ENCODE measurements around the gene IQGAP2.

IQGAP2 gene

DNA sequence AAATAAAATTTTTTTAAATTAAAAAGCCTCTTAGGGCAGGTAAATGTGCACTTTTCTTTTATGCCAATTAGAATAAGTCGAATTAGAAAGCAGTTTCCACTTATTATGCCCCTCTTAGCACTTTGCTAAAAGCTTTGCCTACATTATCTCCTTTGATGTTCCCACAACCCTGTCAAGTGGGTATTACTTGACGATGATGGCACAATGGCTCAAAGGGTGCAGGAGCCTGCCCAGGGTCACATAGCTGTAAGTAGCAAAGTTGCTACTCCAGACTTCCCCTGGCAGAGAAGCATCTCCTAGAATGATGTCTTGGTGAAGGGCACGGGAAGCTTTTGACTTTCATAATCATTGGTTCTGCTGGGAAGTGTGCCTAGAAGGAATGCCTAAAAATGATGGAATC is 18.4 kb upstream of the IQGAP2 start:
- Histone ChIP-seq H3K27ac (ENCODE audit: low read depth, low read length) (no peak overlapping the region), H3K4me1 (ENCODE audit: control insufficient read depth in 5 of 5, insufficient read depth in 5 of 5, low read length in 5 of 5) (no peaks in the 10 kb centered on the region), H3K9me3 (ENCODE audit: control insufficient read depth in 5 of 5, low read length in 5 of 5) (no peaks in the 10 kb centered on the region), H3K9ac (ENCODE audit: low read length in 5 of 5) (no peak overlapping the region), H3K4me3 (ENCODE audit: low read depth in 1 of 5, low read length in 5 of 5) (no peak overlapping the region), H3K36me3 (ENCODE audit: control insufficient read depth in 5 of 5, insufficient read depth in 5 of 5, low read length in 5 of 5) (no peaks in the 10 kb centered on the region), H3K27me3 (ENCODE audit: control insufficient read depth in 5 of 5, insufficient read depth in 4 of 5, low read length in 5 of 5) (no peaks in the 10 kb centered on the region)

GRCh38 chr5:76385540-76385939 is 17.5 kb upstream of the IQGAP2 start:
- Histone ChIP-seq H3K27ac (ENCODE audit: low read depth, low read length) (no peak overlapping the region), H3K9me3 (ENCODE audit: control insufficient read depth in 5 of 5, low read length in 5 of 5) (no peaks in the 10 kb centered on the region), H3K27me3 (ENCODE audit: control insufficient read depth in 5 of 5, insufficient read depth in 4 of 5, low read length in 5 of 5) (no peaks in the 10 kb centered on the region), H3K36me3 (ENCODE audit: control insufficient read depth in 5 of 5, insufficient read depth in 5 of 5, low read length in 5 of 5) (no peaks in the 10 kb centered on the region), H3K4me3 (ENCODE audit: low read depth in 1 of 5, low read length in 5 of 5) (no peak overlapping the region), H3K9ac (ENCODE audit: low read length in 5 of 5) (no peak overlapping the region), H3K4me1 (ENCODE audit: control insufficient read depth in 5 of 5, insufficient read depth in 5 of 5, low read length in 5 of 5) (no peaks in the 10 kb centered on the region)

- H3K9me3 ChIP-seq (ENCODE audit: control insufficient read depth in 5 of 5, low read length in 5 of 5), result no peaks in the 10 kb centered on the region
- H3K9ac ChIP-seq (ENCODE audit: low read length in 5 of 5), result no peak overlapping the region
- H3K36me3 ChIP-seq (ENCODE audit: control insufficient read depth in 5 of 5, insufficient read depth in 5 of 5, low read length in 5 of 5), result no peaks in the 10 kb centered on the region
- H3K27ac ChIP-seq (ENCODE audit: low read depth, low read length), result no peak overlapping the region
- no peaks in the 10 kb centered on the region for H3K27me3 ChIP-seq (ENCODE audit: control insufficient read depth in 5 of 5, insufficient read depth in 4 of 5, low read length in 5 of 5)
- no peak overlapping the region for H3K4me3 ChIP-seq (ENCODE audit: low read depth in 1 of 5, low read length in 5 of 5)
- no peaks in the 10 kb centered on the region for H3K4me1 ChIP-seq (ENCODE audit: control insufficient read depth in 5 of 5, insufficient read depth in 5 of 5, low read length in 5 of 5)
These were observed 16.7 kb upstream of the IQGAP2 start for GRCh38 chr5:76386360-76386759.

- Histone ChIP-seq H3K4me1 (ENCODE audit: control insufficient read depth in 5 of 5, insufficient read depth in 5 of 5, low read length in 5 of 5) (no peaks in the 10 kb centered on the region), H3K9me3 (ENCODE audit: control insufficient read depth in 5 of 5, low read length in 5 of 5) (no peaks in the 10 kb centered on the region), H3K36me3 (ENCODE audit: control insufficient read depth in 5 of 5, insufficient read depth in 5 of 5, low read length in 5 of 5) (no peaks in the 10 kb centered on the region), H3K27ac (ENCODE audit: low read depth, low read length) (no peak overlapping the region), H3K9ac (ENCODE audit: low read length in 5 of 5) (no peak overlapping the region), H3K27me3 (ENCODE audit: control insufficient read depth in 5 of 5, insufficient read depth in 4 of 5, low read length in 5 of 5) (no peaks in the 10 kb centered on the region), H3K4me3 (ENCODE audit: low read depth in 1 of 5, low read length in 5 of 5) (no peak overlapping the region)
These were observed 14.8 kb upstream of the IQGAP2 start for GRCh38 chr5:76388236-76388635.

DNA sequence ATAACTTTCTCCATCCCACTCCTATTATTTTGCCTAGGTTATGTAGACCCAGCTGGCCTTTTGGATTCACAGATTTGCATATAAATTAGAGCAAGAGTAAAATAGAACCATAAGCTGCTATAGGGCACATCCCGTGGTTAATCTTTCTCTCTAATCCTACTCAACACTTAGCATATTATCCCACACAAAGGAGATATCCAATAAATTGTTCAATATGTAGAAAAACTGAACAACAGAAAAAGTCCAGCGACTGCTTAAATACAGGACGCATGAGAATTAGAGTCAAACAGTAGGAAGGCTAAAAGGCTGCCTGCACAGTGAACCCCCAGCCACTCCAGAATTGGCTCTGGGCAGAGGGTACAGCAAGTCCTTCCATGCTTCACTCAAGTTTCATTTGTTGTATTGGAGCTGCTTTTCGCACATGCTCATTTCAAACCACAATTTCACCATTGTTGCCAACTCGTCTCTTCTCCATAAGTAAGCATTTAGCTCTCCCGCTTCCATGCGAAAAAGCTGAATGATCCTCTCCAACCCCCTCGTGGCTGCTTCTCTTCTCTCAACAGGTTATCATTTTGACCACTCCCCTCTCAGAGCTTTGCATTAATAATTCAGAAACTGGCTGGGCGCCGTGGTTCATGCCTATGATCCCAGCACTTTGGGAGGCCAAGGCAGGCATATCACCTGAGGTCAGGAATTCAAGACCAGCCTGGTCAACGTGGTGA is 14.1 kb upstream of the IQGAP2 start:
- Histone ChIP-seq H3K4me3 (ENCODE audit: low read depth in 1 of 5, low read length in 5 of 5) (no peak overlapping the region), H3K27me3 (ENCODE audit: control insufficient read depth in 5 of 5, insufficient read depth in 4 of 5, low read length in 5 of 5) (no peaks in the 10 kb centered on the region), H3K9ac (ENCODE audit: low read length in 5 of 5) (no peak overlapping the region), H3K36me3 (ENCODE audit: control insufficient read depth in 5 of 5, insufficient read depth in 5 of 5, low read length in 5 of 5) (no peaks in the 10 kb centered on the region), H3K27ac (ENCODE audit: low read depth, low read length) (no peak overlapping the region), H3K9me3 (ENCODE audit: control insufficient read depth in 5 of 5, low read length in 5 of 5) (no peaks in the 10 kb centered on the region), H3K4me1 (ENCODE audit: control insufficient read depth in 5 of 5, insufficient read depth in 5 of 5, low read length in 5 of 5) (no peaks in the 10 kb centered on the region)

- H3K27me3 ChIP-seq (ENCODE audit: control insufficient read depth in 5 of 5, insufficient read depth in 4 of 5, low read length in 5 of 5), result no peaks in the 10 kb centered on the region
- no peaks in the 10 kb centered on the region for H3K9me3 ChIP-seq (ENCODE audit: control insufficient read depth in 5 of 5, low read length in 5 of 5)
- no peaks in the 10 kb centered on the region for H3K4me1 ChIP-seq (ENCODE audit: control insufficient read depth in 5 of 5, insufficient read depth in 5 of 5, low read length in 5 of 5)
- no peak overlapping the region for H3K27ac ChIP-seq (ENCODE audit: low read depth, low read length)
- H3K36me3 ChIP-seq (ENCODE audit: control insufficient read depth in 5 of 5, insufficient read depth in 5 of 5, low read length in 5 of 5), result no peaks in the 10 kb centered on the region
- H3K4me3 ChIP-seq (ENCODE audit: low read depth in 1 of 5, low read length in 5 of 5), result no peak overlapping the region
- no peak overlapping the region for H3K9ac ChIP-seq (ENCODE audit: low read length in 5 of 5)
These were observed 13.5 kb upstream of the IQGAP2 start for GRCh38 chr5:76389513-76390154.

- Histone ChIP-seq H3K27me3 (ENCODE audit: control insufficient read depth in 5 of 5, insufficient read depth in 4 of 5, low read length in 5 of 5) (no peaks in the 10 kb centered on the region), H3K27ac (ENCODE audit: low read depth, low read length) (no peak overlapping the region), H3K9ac (ENCODE audit: low read length in 5 of 5) (no peak overlapping the region), H3K4me3 (ENCODE audit: low read depth in 1 of 5, low read length in 5 of 5) (no peak overlapping the region), H3K36me3 (ENCODE audit: control insufficient read depth in 5 of 5, insufficient read depth in 5 of 5, low read length in 5 of 5) (no peaks in the 10 kb centered on the region), H3K9me3 (ENCODE audit: control insufficient read depth in 5 of 5, low read length in 5 of 5) (no peaks in the 10 kb centered on the region), H3K4me1 (ENCODE audit: control insufficient read depth in 5 of 5, insufficient read depth in 5 of 5, low read length in 5 of 5) (no peaks in the 10 kb centered on the region)
These were observed 12.1 kb upstream of the IQGAP2 start for GRCh38 chr5:76391014-76391413.

DNA sequence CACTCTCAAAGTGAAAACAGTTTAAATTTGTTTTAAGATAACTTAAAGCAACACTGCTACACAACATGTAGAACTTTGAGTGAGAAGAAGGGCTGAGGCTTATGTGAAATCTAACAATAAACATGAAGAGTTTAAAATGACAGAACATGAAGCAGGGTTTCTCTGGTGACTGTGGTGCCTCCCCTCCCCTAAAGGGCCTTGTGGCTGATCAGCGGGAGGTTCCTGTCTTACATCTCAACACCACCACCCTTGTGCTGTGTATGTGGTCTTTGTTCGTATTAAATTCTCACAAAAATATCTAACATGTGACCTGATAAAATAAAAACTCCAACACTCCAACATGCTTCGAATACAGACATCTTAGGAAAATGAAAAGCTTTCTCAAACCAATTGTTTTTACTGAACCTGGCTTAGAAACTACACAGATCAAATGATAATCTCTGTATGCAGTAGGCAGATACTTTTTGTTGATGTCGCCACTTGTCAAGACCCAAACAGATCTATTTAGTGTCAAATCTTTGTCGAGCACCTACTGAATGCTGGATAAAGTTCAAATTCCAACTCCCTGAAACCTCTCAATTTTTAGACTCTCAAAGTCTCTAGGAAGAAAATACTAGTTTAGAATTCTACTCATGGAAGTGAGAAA is 9.9 kb upstream of the IQGAP2 start:
- H3K27ac ChIP-seq (ENCODE audit: low read depth, low read length), result no peak overlapping the region

DNA sequence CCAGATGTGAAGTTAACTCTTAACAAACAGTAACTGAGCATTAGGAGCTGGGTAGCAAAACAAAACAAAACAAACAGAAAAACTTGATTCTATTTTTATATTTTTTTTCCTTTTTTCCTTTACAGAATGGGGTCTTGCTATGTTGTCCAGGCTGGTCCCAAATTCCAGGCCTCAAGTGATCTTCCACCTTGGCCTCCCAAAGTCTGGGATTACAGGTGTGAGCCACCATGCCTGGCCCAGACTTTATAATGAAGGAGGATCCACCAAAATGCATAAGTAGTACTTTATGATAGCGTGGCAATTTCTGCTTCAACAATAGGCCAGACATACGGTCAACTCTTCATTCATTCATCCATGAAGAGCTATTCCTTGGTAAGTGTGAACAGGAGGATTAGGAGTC is 5.9 kb upstream of the IQGAP2 start:
- Histone ChIP-seq H3K9ac (ENCODE audit: low read length in 5 of 5) (no peak overlapping the region), H3K27ac (ENCODE audit: low read depth, low read length) (no peak overlapping the region), H3K36me3 (ENCODE audit: control insufficient read depth in 5 of 5, insufficient read depth in 5 of 5, low read length in 5 of 5) (no peaks in the 10 kb centered on the region), H3K9me3 (ENCODE audit: control insufficient read depth in 5 of 5, low read length in 5 of 5) (no peaks in the 10 kb centered on the region), H3K4me1 (ENCODE audit: control insufficient read depth in 5 of 5, insufficient read depth in 5 of 5, low read length in 5 of 5) (peaks cover 0 to 7% (median 6%) of the 10 kb centered on the region in 5 donors), H3K27me3 (ENCODE audit: control insufficient read depth in 5 of 5, insufficient read depth in 4 of 5, low read length in 5 of 5) (peaks cover 0 to 9% (median 0%) of the 10 kb centered on the region in 5 donors), H3K4me3 (ENCODE audit: low read depth in 1 of 5, low read length in 5 of 5) (no peak overlapping the region)

More for the DNA sequence above, 9.9 kb upstream of the IQGAP2 start:
- no peaks in the 10 kb centered on the region for H3K9me3 ChIP-seq (ENCODE audit: control insufficient read depth in 5 of 5, low read length in 5 of 5)
- H3K27me3 ChIP-seq (ENCODE audit: control insufficient read depth in 5 of 5, insufficient read depth in 4 of 5, low read length in 5 of 5), result no peaks in the 10 kb centered on the region
- no peaks in the 10 kb centered on the region for H3K4me1 ChIP-seq (ENCODE audit: control insufficient read depth in 5 of 5, insufficient read depth in 5 of 5, low read length in 5 of 5)
- no peaks in the 10 kb centered on the region for H3K36me3 ChIP-seq (ENCODE audit: control insufficient read depth in 5 of 5, insufficient read depth in 5 of 5, low read length in 5 of 5)
- H3K4me3 ChIP-seq (ENCODE audit: low read depth in 1 of 5, low read length in 5 of 5), result no peak overlapping the region
- no peak overlapping the region for H3K9ac ChIP-seq (ENCODE audit: low read length in 5 of 5)

GRCh38 chr5:76399268-76399667 is 3.8 kb upstream of the IQGAP2 start:
- no peaks in the 10 kb centered on the region for H3K9me3 ChIP-seq (ENCODE audit: control insufficient read depth in 5 of 5, low read length in 5 of 5)
- H3K36me3 ChIP-seq (ENCODE audit: control insufficient read depth in 5 of 5, insufficient read depth in 5 of 5, low read length in 5 of 5), result no peaks in the 10 kb centered on the region
- peaks cover 0 to 22% (median 20%) of the 10 kb centered on the region in 5 donors for H3K4me1 ChIP-seq (ENCODE audit: control insufficient read depth in 5 of 5, insufficient read depth in 5 of 5, low read length in 5 of 5)
- H3K9ac ChIP-seq (ENCODE audit: low read length in 5 of 5), result no peak overlapping the region
- H3K27me3 ChIP-seq (ENCODE audit: control insufficient read depth in 5 of 5, insufficient read depth in 4 of 5, low read length in 5 of 5), result peaks cover 0 to 9% (median 0%) of the 10 kb centered on the region in 5 donors
- no peak overlapping the region for H3K4me3 ChIP-seq (ENCODE audit: low read depth in 1 of 5, low read length in 5 of 5)
- no peak overlapping the region for H3K27ac ChIP-seq (ENCODE audit: low read depth, low read length)
